Transverse colon (tissue), 4 donors: ENCODE results near the gene COL23A1.

ENCODE experiments used
- EP300 ChIP-seq: sonication (generic); formaldehyde crosslinking; IDR thresholded peaks from one replicate; pipeline ENCODE4 v1.6.1; 2017; ENCODE audit warnings: antibody characterized with exemption, low read depth
- POLR2A ChIP-seq: fragments of 450-650 bp; IDR thresholded peaks from one replicate; pipeline ENCODE4 v1.6.1; 2016; ENCODE audit warnings: antibody characterized with exemption, mild to moderate bottlenecking, moderate library complexity
- POLR2AphosphoS5 ChIP-seq, 3 donors: sonication (generic); formaldehyde crosslinking; IDR thresholded peaks; one replicate each; pipeline ENCODE4 v1.6.1; 2016; ENCODE audit warnings: antibody characterized with exemption in 3 of 3
- TF ChIP-seq, protein P1 (sequence below), 5 experiments: fragments of 200-600 bp in 3 of 5; fragments of 450-650 bp in 2 of 5; sonication (generic) in 3 of 5; IDR thresholded peaks; 1 replicate in 2 of 5; 2 replicates in 3 of 5; pipeline ENCODE4 v1.5.1; 2016 to 2017; ENCODE audit warnings: antibody characterized with exemption in 5 of 5, inconsistent platforms in 3 of 5, mild to moderate bottlenecking in 2 of 5, moderate library complexity in 1 of 5

DNA sequence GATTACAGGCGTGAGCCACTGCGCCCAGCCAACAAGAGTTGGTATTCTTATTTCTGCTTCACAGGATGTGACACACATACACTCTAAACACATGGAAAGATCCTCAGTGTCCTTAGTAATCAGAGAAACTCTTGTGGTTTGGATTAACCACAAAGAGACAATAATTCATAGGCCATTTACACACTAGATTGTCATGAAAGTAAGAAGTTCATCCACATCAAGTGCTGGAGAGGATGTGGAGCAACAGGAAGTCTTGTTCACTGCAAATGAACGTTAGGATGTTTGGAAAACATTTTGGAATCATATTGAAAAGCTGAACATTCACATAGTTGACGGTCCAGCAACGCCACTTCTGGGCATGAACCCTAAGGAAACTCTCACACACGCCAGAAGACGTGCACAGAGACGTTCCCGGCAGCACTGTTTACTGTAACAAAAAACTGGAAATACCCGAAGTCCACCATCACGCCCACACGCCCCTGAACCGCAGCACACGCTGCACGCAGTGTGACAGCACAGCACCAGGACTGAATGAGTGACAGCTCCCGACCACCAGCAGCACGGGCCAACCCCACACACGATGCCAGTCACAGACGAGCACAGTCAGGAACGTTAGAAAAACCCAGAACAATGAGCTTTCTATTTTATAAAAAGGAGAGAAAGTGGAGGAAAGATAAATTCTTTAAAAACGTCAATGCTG lies 87.6 kb downstream of the COL23A1 start:
- TF ChIP-seq, protein P1, sequence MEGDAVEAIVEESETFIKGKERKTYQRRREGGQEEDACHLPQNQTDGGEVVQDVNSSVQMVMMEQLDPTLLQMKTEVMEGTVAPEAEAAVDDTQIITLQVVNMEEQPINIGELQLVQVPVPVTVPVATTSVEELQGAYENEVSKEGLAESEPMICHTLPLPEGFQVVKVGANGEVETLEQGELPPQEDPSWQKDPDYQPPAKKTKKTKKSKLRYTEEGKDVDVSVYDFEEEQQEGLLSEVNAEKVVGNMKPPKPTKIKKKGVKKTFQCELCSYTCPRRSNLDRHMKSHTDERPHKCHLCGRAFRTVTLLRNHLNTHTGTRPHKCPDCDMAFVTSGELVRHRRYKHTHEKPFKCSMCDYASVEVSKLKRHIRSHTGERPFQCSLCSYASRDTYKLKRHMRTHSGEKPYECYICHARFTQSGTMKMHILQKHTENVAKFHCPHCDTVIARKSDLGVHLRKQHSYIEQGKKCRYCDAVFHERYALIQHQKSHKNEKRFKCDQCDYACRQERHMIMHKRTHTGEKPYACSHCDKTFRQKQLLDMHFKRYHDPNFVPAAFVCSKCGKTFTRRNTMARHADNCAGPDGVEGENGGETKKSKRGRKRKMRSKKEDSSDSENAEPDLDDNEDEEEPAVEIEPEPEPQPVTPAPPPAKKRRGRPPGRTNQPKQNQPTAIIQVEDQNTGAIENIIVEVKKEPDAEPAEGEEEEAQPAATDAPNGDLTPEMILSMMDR (IDR thresholded peaks at IDR 0.05): no peak
- no peak for TF ChIP-seq POLR2A
- no peak for TF ChIP-seq POLR2AphosphoS5 (IDR thresholded peaks at IDR 0.05)
- no peak for TF ChIP-seq EP300
